Endothelial cell (in vitro differentiated cells): ENCODE data around the gene CTSF. TPM values are rescaled to one million over a fixed set of nuclear protein-coding genes. Genes with fewer than 3 reads are reported as not detected.

Source experiments
- DNase-seq: peaks from one replicate; pipeline ENCODE4 v3.0.0; 2021; ENCODE audit warnings: low spot score
- H3K27ac Mint-ChIP-seq: one replicate; pipeline ENCODE4 v1.8.0; 2021; ENCODE audit warnings: mixed read lengths, inconsistent platforms; ENCODE audit not compliant: unreplicated experiment
- H3K27me3 Mint-ChIP-seq: one replicate; pipeline ENCODE4 v1.8.0; 2021; ENCODE audit warnings: mild to moderate bottlenecking, moderate library complexity, mixed read lengths, inconsistent platforms; ENCODE audit not compliant: unreplicated experiment
- H3K36me3 Mint-ChIP-seq: one replicate; pipeline ENCODE4 v1.8.0; 2021; ENCODE audit warnings: mild to moderate bottlenecking, low read depth, mixed read lengths, inconsistent platforms; ENCODE audit not compliant: unreplicated experiment
- H3K4me1 Mint-ChIP-seq: one replicate; pipeline ENCODE4 v1.8.0; 2021; ENCODE audit warnings: mild to moderate bottlenecking, mixed read lengths, inconsistent platforms; ENCODE audit not compliant: unreplicated experiment
- H3K4me3 Mint-ChIP-seq: one replicate; pipeline ENCODE4 v1.8.0; 2021; ENCODE audit warnings: mild to moderate bottlenecking, mixed read lengths, inconsistent platforms; ENCODE audit not compliant: unreplicated experiment
- H3K9me3 Mint-ChIP-seq: one replicate; pipeline ENCODE4 v1.8.0; 2021; ENCODE audit warnings: mixed read lengths, inconsistent platforms; ENCODE audit not compliant: unreplicated experiment
- total RNA-seq: library from RNA; stranded (reverse); fragmentation: NEBNext Ultra II Directional; extraction: Animal tissue kit (Norgen Biotek cat#: 25700); gene quantifications from one replicate; pipeline ENCODE4 v1.2.1, GENCODE V29; 2021; ENCODE audit not compliant: unreplicated experiment
- TF ChIP-seq, protein P1 (sequence below): fragments of 200-600 bp; sonication (generic); IDR thresholded peaks from one replicate; pipeline ENCODE4 v1.5.0; 2021; ENCODE audit warnings: antibody characterized with exemption; ENCODE audit not compliant: unreplicated experiment

The CTSF gene
- total RNA-seq, 1 donor from 2014 or later, result 9.2 TPM

DNA sequence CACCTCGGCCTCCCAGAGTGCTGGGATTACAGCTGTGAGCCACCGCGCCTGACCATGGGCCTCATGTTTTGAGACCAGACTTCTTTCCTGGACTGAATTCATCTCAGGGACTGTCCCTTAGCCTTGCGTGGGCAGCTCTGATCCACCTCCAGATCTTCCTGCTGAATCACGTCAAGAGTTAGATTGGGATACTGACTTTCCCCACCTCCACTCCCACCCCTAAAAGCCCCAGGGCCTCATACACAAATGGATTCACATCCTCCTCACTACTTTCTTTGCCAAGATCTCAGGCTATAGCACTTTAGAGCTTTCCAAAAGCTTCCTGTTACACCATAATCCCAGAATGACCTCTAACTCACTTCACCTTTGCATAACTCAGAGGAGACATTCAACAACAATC, 12.4 kb upstream of the CTSF start:
- no peak for DNase-seq
- no peaks in the 10 kb centered on the region for H3K4me1 Mint-ChIP-seq
- TF ChIP-seq, protein P1, sequence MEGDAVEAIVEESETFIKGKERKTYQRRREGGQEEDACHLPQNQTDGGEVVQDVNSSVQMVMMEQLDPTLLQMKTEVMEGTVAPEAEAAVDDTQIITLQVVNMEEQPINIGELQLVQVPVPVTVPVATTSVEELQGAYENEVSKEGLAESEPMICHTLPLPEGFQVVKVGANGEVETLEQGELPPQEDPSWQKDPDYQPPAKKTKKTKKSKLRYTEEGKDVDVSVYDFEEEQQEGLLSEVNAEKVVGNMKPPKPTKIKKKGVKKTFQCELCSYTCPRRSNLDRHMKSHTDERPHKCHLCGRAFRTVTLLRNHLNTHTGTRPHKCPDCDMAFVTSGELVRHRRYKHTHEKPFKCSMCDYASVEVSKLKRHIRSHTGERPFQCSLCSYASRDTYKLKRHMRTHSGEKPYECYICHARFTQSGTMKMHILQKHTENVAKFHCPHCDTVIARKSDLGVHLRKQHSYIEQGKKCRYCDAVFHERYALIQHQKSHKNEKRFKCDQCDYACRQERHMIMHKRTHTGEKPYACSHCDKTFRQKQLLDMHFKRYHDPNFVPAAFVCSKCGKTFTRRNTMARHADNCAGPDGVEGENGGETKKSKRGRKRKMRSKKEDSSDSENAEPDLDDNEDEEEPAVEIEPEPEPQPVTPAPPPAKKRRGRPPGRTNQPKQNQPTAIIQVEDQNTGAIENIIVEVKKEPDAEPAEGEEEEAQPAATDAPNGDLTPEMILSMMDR, result no peak
- no peak overlapping the region for H3K4me3 Mint-ChIP-seq
- H3K27ac Mint-ChIP-seq, result no peak overlapping the region
- peaks cover 5% of the 10 kb centered on the region for H3K27me3 Mint-ChIP-seq
- H3K36me3 Mint-ChIP-seq, result no peaks in the 10 kb centered on the region
- H3K9me3 Mint-ChIP-seq, result peaks cover 4% of the 10 kb centered on the region

DNA sequence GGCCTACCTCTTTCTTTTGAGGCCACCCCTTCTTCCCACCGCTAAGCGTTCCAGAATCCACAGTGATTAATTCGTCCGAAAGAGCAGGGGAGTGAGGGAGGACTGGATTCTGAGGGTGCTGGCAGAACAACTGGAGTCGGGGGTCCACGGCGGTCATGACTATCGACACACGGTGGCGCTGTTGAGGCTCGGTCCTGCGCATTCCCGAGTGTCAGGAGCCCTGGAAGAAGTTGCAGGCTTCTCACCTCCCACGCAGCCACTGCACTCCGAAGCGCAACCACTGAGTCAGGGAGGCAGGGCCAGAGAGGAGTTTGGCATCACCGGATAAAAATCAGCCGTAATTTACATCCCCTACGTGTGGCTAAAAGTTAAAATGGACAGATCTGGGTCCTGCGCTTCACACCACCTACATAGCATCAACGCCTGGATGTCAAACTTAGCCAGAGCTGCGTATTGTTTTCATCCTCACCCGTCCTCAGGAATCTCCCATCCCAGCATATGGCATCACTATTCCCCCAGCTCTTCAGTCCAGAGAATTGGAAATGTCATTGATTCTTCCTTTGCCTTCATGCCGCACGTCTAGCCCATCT, 10.7 kb upstream of the CTSF start:
- Mint-ChIP-seq H3K4me3 (no peak overlapping the region), H3K27ac (no peak overlapping the region), H3K36me3 (peaks cover 2% of the 10 kb centered on the region), H3K4me1 (no peaks in the 10 kb centered on the region), H3K27me3 (peaks cover 5% of the 10 kb centered on the region), H3K9me3 (peaks cover 4% of the 10 kb centered on the region)
- TF ChIP-seq, protein P1, result peak; percentile 81
- peak; percentile 86 for DNase-seq

DNA sequence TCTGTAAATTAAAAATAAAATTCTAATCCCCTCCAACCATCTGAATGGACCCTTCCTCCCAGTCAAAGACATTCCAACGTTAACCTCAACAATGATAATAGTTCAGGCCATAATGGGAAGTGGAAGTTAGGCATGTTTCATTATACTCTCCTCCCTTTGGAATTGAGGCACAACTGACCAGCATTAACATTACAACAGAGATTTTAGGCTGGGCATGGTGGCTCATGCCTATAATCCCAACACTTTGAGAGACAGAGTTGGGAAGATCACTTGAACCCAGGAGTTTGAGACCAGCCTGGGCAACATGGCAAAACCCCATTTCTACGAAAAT, 2.4 kb upstream of the CTSF start:
- H3K4me1 Mint-ChIP-seq, result no peaks in the 10 kb centered on the region
- no peak overlapping the region for H3K27ac Mint-ChIP-seq
- H3K9me3 Mint-ChIP-seq, result no peaks in the 10 kb centered on the region

DNA sequence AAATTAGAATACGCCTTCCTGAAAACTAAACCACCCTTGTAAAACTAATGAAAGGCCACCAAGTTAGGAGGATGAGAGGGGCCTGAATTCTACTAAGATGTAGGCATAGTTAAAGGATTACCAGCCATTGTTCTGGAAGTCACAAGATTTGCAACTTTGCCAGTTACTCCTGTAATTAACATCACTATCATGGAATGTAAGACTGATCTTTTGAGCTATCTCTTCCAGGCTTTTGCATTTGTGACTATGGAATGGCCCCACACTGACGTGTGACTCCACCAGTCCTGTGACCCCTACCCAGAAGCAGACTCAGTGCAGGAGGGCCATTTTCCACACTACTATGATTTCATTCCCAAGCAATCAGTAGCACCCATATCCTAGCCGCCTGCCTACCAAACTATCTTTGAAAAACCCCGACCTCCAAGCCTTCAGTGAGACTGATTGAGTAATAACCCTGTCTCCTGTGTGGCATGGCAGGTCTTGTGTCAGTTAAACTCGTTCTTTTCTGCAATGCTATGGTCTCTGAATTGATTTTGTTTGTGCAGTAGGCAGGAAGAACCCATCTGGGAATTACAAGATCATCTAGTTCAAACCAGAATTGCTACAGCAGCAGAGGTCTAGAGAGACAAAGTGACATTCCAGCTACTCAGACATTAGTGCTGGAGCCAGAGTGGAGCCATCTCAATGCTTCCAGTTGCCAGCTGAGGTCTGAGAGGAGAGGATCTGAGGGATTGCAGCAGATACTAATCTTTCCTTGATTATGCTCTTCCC, 1.9 kb upstream of the CTSF start:
- TF ChIP-seq, protein P1, result no peak
- H3K36me3 Mint-ChIP-seq, result peaks cover 7% of the 10 kb centered on the region
- H3K27ac Mint-ChIP-seq, result no peak overlapping the region
- no peak overlapping the region for H3K4me3 Mint-ChIP-seq
- H3K9me3 Mint-ChIP-seq, result no peaks in the 10 kb centered on the region
- peaks cover 4% of the 10 kb centered on the region for H3K27me3 Mint-ChIP-seq
- H3K4me1 Mint-ChIP-seq, result no peaks in the 10 kb centered on the region
- DNase-seq, result no peak

More for the DNA sequence above, 2.4 kb upstream of the CTSF start:
- Mint-ChIP-seq H3K4me3 (no peak overlapping the region), H3K27me3 (peaks cover 4% of the 10 kb centered on the region), H3K36me3 (peaks cover 7% of the 10 kb centered on the region)
- DNase-seq, result no peak
- TF ChIP-seq, protein P1, result no peak

DNA sequence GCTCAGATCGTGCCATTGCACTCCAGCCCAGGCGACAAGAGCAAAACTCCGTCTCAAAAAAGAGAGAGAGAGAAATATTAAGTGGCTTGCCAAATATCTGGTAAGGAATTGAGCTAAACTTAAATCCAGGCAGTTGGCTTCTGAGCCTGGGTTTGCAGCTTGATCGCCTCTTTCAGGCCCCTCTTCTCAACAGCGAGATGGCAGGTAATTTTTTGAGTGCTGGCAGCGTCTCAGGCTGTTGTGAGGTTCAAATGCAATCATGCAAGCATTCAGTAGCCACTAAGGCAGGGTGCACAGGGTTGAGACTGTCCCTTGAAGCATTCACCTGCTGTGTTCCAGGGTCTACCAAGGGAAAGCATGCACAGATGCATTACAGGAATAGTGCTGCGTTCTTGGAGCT, 670 bp upstream of the CTSF start:
- no peak overlapping the region for H3K27ac Mint-ChIP-seq
- no peak for DNase-seq
- H3K4me3 Mint-ChIP-seq, result no peak overlapping the region
- no peaks in the 10 kb centered on the region for H3K4me1 Mint-ChIP-seq
- peaks cover 6% of the 10 kb centered on the region for H3K27me3 Mint-ChIP-seq
- TF ChIP-seq, protein P1, result no peak
- peaks cover 4% of the 10 kb centered on the region for H3K36me3 Mint-ChIP-seq
- H3K9me3 Mint-ChIP-seq, result no peaks in the 10 kb centered on the region
